ENCODE results near the gene STAG2. TPM values are rescaled to one million over a fixed set of nuclear protein-coding genes. Genes with fewer than 3 reads are reported as not detected.

Gene STAG2
- total RNA-seq, 1 donor from 2014 or later, result 132 TPM

DNA sequence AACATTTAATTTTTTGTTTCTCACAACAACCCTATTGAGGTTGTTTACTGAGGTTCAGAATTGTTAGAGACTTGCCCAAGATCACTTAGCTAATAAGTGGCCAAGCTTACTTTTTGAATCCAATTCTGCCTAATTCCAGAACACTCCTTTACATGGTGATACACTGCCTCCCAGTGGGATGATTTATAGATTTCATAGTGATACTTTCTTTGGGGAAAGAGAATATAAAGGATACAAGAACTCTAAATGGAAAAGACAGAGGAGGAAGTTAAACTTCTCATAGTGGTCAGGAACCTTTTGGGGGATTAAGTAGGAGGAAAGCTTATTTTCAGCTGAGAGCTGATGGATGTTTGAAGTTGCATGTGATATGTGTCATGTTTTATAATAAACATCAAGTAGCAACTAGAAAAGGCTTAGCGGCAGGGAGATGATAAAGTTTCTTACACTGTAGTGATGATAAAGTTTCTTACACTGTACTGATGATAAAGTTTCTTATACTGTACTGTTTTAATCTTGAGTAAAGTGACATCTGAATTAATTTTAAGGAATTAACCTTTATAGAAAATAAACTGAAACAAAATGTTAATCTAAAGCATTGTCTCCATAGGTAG lies 15.3 kb downstream of the STAG2 start:
- TF ChIP-seq EZH2 (IDR thresholded peaks at IDR 0.05) (no peak), EZH2phosphoT487 (IDR thresholded peaks at IDR 0.05) (no peak)
- TF ChIP-seq, protein P1, sequence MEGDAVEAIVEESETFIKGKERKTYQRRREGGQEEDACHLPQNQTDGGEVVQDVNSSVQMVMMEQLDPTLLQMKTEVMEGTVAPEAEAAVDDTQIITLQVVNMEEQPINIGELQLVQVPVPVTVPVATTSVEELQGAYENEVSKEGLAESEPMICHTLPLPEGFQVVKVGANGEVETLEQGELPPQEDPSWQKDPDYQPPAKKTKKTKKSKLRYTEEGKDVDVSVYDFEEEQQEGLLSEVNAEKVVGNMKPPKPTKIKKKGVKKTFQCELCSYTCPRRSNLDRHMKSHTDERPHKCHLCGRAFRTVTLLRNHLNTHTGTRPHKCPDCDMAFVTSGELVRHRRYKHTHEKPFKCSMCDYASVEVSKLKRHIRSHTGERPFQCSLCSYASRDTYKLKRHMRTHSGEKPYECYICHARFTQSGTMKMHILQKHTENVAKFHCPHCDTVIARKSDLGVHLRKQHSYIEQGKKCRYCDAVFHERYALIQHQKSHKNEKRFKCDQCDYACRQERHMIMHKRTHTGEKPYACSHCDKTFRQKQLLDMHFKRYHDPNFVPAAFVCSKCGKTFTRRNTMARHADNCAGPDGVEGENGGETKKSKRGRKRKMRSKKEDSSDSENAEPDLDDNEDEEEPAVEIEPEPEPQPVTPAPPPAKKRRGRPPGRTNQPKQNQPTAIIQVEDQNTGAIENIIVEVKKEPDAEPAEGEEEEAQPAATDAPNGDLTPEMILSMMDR (IDR thresholded peaks at IDR 0.05), result peak; percentile 17
- Mint-ChIP-seq H3K27me3 (ENCODE audit: insufficient read depth, low read depth) (no peaks in the 10 kb centered on the region), H3K4me1 (peaks cover 10% of the 10 kb centered on the region), H3K27ac (no peak overlapping the region), H3K9me3 (peaks cover 4% of the 10 kb centered on the region), H3K4me3 (no peak overlapping the region), H3K36me3 (peaks cover 7% of the 10 kb centered on the region)
- no peak overlapping the region for H3K9ac ChIP-seq
- no peaks in the 10 kb centered on the region for H3K36me3 ChIP-seq
- no peak overlapping the region for H3K4me2 ChIP-seq
- no peaks in the 10 kb centered on the region for H3K4me1 ChIP-seq
- no peak overlapping the region for H2AFZ ChIP-seq (replicated peaks)
- H3F3A ChIP-seq (ENCODE audit: low read depth), result no peaks in the 10 kb centered on the region
- no peak overlapping the region for H3K27ac ChIP-seq
- H3K79me2 ChIP-seq (ENCODE audit: low read depth), result peaks cover 100% of the 10 kb centered on the region
- H3K9me3 ChIP-seq (ENCODE audit: low read depth), result no peaks in the 10 kb centered on the region
- no peak overlapping the region for H3K4me3 ChIP-seq
- no peak for DNase-seq (ENCODE audit: low spot score)
- H4K20me1 ChIP-seq (ENCODE audit: low read depth), result peaks cover 82% of the 10 kb centered on the region
- no peaks in the 10 kb centered on the region for H3K27me3 ChIP-seq

- peaks cover 2% of the 10 kb centered on the region for H3K27me3 Mint-ChIP-seq (ENCODE audit: insufficient read depth, low read depth)
- H3K9me3 ChIP-seq (ENCODE audit: low read depth), result no peaks in the 10 kb centered on the region
- H3K27me3 ChIP-seq, result no peaks in the 10 kb centered on the region
- no peak overlapping the region for H3K27ac Mint-ChIP-seq
- H2AFZ ChIP-seq (replicated peaks), result no peak overlapping the region
- H3K9ac ChIP-seq, result no peak overlapping the region
- DNase-seq (ENCODE audit: low spot score), result no peak
- H3K4me3 Mint-ChIP-seq, result no peak overlapping the region
- no peaks in the 10 kb centered on the region for H3F3A ChIP-seq (ENCODE audit: low read depth)
- H3K4me1 ChIP-seq, result no peaks in the 10 kb centered on the region
- peaks cover 98% of the 10 kb centered on the region for H4K20me1 ChIP-seq (ENCODE audit: low read depth)
- peaks cover 12% of the 10 kb centered on the region for H3K36me3 Mint-ChIP-seq
- H3K36me3 ChIP-seq, result no peaks in the 10 kb centered on the region
- peaks cover 10% of the 10 kb centered on the region for H3K4me1 Mint-ChIP-seq
- TF ChIP-seq, protein P1 (IDR thresholded peaks at IDR 0.05), result no peak
- TF ChIP-seq EZH2 (IDR thresholded peaks at IDR 0.05) (no peak), EZH2phosphoT487 (IDR thresholded peaks at IDR 0.05) (no peak)
- peaks cover 100% of the 10 kb centered on the region for H3K79me2 ChIP-seq (ENCODE audit: low read depth)
- H3K4me2 ChIP-seq, result no peak overlapping the region
- no peak overlapping the region for H3K4me3 ChIP-seq
- H3K9me3 Mint-ChIP-seq, result peaks cover 14% of the 10 kb centered on the region
- no peak overlapping the region for H3K27ac ChIP-seq
Measured at GRCh38 chrX:123983240-123983639, 21.7 kb downstream of the STAG2 start.

DNA sequence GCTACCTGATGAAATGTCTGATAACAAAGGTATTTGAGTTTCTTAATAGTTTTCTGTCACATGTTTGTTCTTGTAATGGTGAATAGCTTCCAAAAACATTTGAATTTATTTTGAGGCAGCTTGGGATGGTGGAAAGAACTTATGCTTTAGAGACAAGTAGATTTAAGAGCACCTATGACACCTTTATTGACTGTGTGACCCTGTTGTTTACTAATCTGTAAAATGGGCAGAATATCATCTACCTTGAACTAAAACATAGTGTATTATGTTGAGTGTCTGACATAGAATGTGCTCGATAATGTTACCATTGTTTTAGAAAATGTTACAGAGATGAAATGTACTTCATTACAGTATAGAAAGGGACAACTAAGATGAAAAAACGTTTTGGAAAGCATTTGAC lies 24.9 kb downstream of the STAG2 start:
- H3K27ac Mint-ChIP-seq, result no peak overlapping the region
- TF ChIP-seq EZH2phosphoT487 (IDR thresholded peaks at IDR 0.05) (no peak), EZH2 (IDR thresholded peaks at IDR 0.05) (no peak)
- TF ChIP-seq, protein P1 (IDR thresholded peaks at IDR 0.05), result no peak

More for the DNA sequence above, 24.9 kb downstream of the STAG2 start:
- Histone ChIP-seq H3K4me1 (no peaks in the 10 kb centered on the region), H3K79me2 (ENCODE audit: low read depth) (peaks cover 100% of the 10 kb centered on the region), H4K20me1 (ENCODE audit: low read depth) (peaks cover 75% of the 10 kb centered on the region), H3K9ac (no peak overlapping the region), H3K4me3 (no peak overlapping the region), H3K36me3 (no peaks in the 10 kb centered on the region), H3F3A (ENCODE audit: low read depth) (no peaks in the 10 kb centered on the region), H3K4me2 (no peak overlapping the region), H3K27me3 (no peaks in the 10 kb centered on the region), H3K27ac (no peak overlapping the region), H2AFZ (replicated peaks) (no peak overlapping the region), H3K9me3 (ENCODE audit: low read depth) (peaks cover 7% of the 10 kb centered on the region)
- H3K4me3 Mint-ChIP-seq, result no peak overlapping the region
- H3K27me3 Mint-ChIP-seq (ENCODE audit: insufficient read depth, low read depth), result peaks cover 2% of the 10 kb centered on the region
- DNase-seq (ENCODE audit: low spot score), result no peak
- peaks cover 30% of the 10 kb centered on the region for H3K36me3 Mint-ChIP-seq
- peaks cover 33% of the 10 kb centered on the region for H3K9me3 Mint-ChIP-seq
- H3K4me1 Mint-ChIP-seq, result peaks cover 2% of the 10 kb centered on the region

All from neural progenitor cell (in vitro differentiated cells).